Measurements from ENCODE around the gene ADAM15.

The ADAM15 gene

GRCh38 chr1:155030243-155030795 is 20.8 kb upstream of the ADAM15 start:
- TF ChIP-seq, protein P1, sequence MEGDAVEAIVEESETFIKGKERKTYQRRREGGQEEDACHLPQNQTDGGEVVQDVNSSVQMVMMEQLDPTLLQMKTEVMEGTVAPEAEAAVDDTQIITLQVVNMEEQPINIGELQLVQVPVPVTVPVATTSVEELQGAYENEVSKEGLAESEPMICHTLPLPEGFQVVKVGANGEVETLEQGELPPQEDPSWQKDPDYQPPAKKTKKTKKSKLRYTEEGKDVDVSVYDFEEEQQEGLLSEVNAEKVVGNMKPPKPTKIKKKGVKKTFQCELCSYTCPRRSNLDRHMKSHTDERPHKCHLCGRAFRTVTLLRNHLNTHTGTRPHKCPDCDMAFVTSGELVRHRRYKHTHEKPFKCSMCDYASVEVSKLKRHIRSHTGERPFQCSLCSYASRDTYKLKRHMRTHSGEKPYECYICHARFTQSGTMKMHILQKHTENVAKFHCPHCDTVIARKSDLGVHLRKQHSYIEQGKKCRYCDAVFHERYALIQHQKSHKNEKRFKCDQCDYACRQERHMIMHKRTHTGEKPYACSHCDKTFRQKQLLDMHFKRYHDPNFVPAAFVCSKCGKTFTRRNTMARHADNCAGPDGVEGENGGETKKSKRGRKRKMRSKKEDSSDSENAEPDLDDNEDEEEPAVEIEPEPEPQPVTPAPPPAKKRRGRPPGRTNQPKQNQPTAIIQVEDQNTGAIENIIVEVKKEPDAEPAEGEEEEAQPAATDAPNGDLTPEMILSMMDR (IDR thresholded peaks at IDR 0.05; ENCODE audit: poor library complexity, severe bottlenecking), result no peak
- peaks cover 7% of the 10 kb centered on the region for H3K4me1 ChIP-seq (ENCODE audit: insufficient read depth, poor library complexity, severe bottlenecking)

DNA sequence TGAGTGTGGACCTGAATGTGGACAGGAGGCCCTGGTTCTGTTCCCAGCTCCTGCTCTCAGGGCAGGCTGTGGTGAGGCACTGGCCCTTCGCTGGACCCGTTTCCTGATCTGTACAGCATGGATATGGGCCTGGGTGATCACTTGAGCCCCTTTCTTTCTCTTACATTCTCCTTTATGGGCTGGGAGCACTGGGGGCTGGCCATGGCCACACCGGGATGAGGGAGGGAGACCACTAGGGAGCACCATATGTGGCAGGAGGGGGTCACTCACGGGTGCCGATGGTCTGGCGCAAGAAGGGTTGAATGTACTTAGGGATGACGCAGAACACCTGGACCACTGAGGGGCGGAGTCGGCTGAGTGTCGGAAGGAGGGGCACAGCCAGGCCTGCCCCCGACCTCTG is 20.2 kb upstream of the ADAM15 start:
- TF ChIP-seq, protein P1 (IDR thresholded peaks at IDR 0.05; ENCODE audit: poor library complexity, severe bottlenecking), result no peak
- H3K36me3 ChIP-seq (ENCODE audit: low read depth), result no peaks in the 10 kb centered on the region
- H3K27ac ChIP-seq (ENCODE audit: poor library complexity, severe bottlenecking), result no peak overlapping the region
- no peak for DNase-seq (ENCODE audit: low spot score)
- peaks cover 7% of the 10 kb centered on the region for H3K4me1 ChIP-seq (ENCODE audit: insufficient read depth, poor library complexity, severe bottlenecking)
- ATAC-seq (ENCODE audit: low read depth), result no peak
- no peak overlapping the region for H3K4me3 ChIP-seq (ENCODE audit: severe bottlenecking)
- H3K27me3 ChIP-seq (ENCODE audit: insufficient read depth, poor library complexity, severe bottlenecking), result no peaks in the 10 kb centered on the region
- H3K9me3 ChIP-seq (ENCODE audit: severe bottlenecking), result no peaks in the 10 kb centered on the region

More at GRCh38 chr1:155030243-155030795, 20.8 kb upstream of the ADAM15 start:
- Histone ChIP-seq H3K4me3 (ENCODE audit: severe bottlenecking) (no peak overlapping the region), H3K9me3 (ENCODE audit: severe bottlenecking) (no peaks in the 10 kb centered on the region), H3K36me3 (ENCODE audit: low read depth) (no peaks in the 10 kb centered on the region), H3K27ac (ENCODE audit: poor library complexity, severe bottlenecking) (no peak overlapping the region), H3K27me3 (ENCODE audit: insufficient read depth, poor library complexity, severe bottlenecking) (no peaks in the 10 kb centered on the region)
- DNase-seq (ENCODE audit: low spot score) (no peak), ATAC-seq (ENCODE audit: low read depth) (no peak)

DNA sequence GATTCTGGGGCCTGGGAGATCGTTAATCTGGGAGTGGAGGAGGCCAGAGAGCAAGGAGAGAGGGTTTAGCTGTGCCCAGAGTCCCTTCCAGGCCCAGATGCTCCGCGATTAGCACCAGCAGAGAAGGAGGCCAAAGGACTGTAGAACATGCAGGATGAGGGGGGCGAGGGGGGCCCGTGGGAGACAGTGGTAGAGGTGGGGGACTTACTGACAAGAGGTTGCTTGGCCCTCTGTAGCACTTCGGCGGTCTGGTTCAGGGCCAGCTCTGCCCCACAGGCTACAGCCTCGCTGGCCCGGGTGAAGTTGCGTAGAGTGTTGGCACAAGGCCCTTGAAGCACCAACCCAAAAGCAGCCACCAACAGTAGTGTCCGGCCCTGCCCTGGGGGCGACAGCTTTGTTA is 18.2 kb upstream of the ADAM15 start:
- no peaks in the 10 kb centered on the region for H3K9me3 ChIP-seq (ENCODE audit: severe bottlenecking)
- no peak overlapping the region for H3K27ac ChIP-seq (ENCODE audit: poor library complexity, severe bottlenecking)
- no peak overlapping the region for H3K4me3 ChIP-seq (ENCODE audit: severe bottlenecking)
- no peaks in the 10 kb centered on the region for H3K27me3 ChIP-seq (ENCODE audit: insufficient read depth, poor library complexity, severe bottlenecking)
- ATAC-seq (ENCODE audit: low read depth), result no peak
- TF ChIP-seq, protein P1 (IDR thresholded peaks at IDR 0.05; ENCODE audit: poor library complexity, severe bottlenecking), result no peak
- peaks cover under 1% of the 10 kb centered on the region for H3K4me1 ChIP-seq (ENCODE audit: insufficient read depth, poor library complexity, severe bottlenecking)
- DNase-seq (ENCODE audit: low spot score), result no peak
- no peaks in the 10 kb centered on the region for H3K36me3 ChIP-seq (ENCODE audit: low read depth)

DNA sequence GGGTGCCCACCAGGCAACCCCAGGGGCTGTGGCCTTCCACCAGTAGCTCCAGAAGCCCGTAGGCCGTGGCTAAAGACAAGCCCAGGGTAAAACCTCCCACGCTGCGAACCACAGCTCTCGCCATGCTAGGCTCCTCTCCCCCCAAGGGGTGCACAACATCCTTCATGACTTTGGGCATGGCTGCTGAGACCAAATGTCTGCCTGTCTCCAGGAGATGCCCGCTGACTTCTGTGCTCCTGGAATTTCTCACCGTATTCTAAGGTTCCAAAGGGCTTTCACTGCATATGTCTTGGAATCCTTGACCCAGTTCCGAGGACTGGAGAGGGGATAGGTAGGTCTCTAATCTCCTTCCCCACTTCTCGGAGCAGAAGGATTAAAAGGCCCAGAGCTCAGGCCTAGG is 17.6 kb upstream of the ADAM15 start, which contains the start of the genes DCST1 and DCST2:
Gene DCST1 (plus strand): TSS at position 301 of the 400 bp plus-strand sequence. CDS start 213 bp downstream, outside the sequence.
Gene DCST2 (minus strand): TSS at position 258 of the 400 bp plus-strand sequence. CDS start 80 bp downstream, at position 178.
- Histone ChIP-seq H3K4me3 (ENCODE audit: severe bottlenecking) (no peak within 1 kb of the TSS), H3K27me3 (ENCODE audit: insufficient read depth, poor library complexity, severe bottlenecking) (no peaks in the 10 kb centered on the region), H3K27ac (ENCODE audit: poor library complexity, severe bottlenecking) (no peak within 1 kb of the TSS), H3K9me3 (ENCODE audit: severe bottlenecking) (no peaks in the 10 kb centered on the region), H3K36me3 (ENCODE audit: low read depth) (no peaks in the 10 kb centered on the region), H3K4me1 (ENCODE audit: insufficient read depth, poor library complexity, severe bottlenecking) (peaks cover 7% of the 10 kb centered on the region)
- no peak for DNase-seq (ENCODE audit: low spot score)
- no peak for ATAC-seq (ENCODE audit: low read depth)
- TF ChIP-seq, protein P1 (IDR thresholded peaks at IDR 0.05; ENCODE audit: poor library complexity, severe bottlenecking), result no peak
